GM19467 (cell line): ENCODE data around the gene TRIM43B.
"Not testable (repeated sequence)": the region's sequence is repeated elsewhere in the genome, so short reads cannot be mapped to it uniquely, and the experiment has no call there.

Experiments used
- ATAC-seq: cut with Tn5 transposase; IDR thresholded peaks from one replicate; pipeline ENCODE4 v1.9.1; 2021; ENCODE audit warnings: mild to moderate bottlenecking, moderate library complexity; ENCODE audit not compliant: unreplicated experiment

Gene TRIM43B

GRCh38 chr2:95434507-95435076 is 50.0 kb downstream of the TRIM43B start:
- ATAC-seq: not testable (repeated sequence)

DNA sequence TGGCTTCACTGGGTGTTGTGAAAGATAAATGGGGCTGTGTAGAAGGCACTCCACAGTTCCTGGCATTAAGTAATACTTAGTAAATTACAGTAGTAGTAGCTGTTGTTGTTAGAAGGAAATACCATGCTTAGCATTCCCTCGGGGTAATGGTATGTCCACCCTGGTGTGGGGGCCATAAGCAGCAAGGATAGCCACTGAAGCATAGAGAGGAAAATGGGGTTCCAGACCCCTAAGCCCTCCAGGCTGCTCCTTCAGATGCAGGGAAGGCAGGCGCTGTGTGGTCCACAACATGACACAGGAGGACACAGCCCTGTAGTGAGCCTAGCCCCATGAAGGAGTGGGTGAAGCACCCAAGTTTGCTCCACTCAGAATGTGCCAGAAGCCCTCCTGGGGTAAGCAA is 50.6 kb downstream of the TRIM43B start:
- not testable (repeated sequence) for ATAC-seq

GRCh38 chr2:95433373-95433772 is 51.2 kb downstream of the TRIM43B start:
- ATAC-seq: not testable (repeated sequence)

DNA sequence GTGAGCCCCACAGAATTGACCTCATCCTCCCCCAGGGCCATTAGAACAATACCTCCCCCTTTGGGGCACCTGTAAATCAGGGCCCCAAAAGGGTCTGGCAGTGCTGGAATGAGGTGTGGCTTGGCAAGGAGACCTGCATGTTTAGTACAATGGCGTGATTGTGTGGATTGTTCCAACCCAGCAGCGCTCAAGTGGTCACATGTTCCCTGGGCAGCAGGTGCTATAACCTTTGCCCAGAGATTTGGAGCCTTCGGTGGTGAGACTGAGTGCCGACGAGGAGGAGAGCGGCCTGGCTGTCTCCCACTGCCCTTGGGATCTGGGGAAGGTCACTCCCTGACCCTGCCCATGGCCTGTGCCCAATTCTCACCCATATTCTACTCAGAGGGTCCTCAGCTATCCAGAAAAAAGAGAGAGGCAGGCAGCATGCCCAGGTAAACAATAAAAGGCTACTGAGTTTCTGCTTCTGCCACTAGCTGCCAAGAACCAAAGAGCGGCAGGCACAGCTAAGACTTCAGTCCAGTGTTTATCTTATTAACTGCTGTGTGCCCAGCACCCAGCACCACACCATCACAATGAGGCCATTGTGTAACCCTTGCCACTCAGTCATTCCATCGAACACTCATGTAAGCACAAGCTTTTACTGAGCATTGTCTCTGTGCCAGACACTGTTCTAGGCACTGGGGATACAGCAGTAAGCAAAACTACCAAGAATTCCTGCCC is 54.6 kb downstream of the TRIM43B start:
- not testable (repeated sequence) for ATAC-seq

DNA sequence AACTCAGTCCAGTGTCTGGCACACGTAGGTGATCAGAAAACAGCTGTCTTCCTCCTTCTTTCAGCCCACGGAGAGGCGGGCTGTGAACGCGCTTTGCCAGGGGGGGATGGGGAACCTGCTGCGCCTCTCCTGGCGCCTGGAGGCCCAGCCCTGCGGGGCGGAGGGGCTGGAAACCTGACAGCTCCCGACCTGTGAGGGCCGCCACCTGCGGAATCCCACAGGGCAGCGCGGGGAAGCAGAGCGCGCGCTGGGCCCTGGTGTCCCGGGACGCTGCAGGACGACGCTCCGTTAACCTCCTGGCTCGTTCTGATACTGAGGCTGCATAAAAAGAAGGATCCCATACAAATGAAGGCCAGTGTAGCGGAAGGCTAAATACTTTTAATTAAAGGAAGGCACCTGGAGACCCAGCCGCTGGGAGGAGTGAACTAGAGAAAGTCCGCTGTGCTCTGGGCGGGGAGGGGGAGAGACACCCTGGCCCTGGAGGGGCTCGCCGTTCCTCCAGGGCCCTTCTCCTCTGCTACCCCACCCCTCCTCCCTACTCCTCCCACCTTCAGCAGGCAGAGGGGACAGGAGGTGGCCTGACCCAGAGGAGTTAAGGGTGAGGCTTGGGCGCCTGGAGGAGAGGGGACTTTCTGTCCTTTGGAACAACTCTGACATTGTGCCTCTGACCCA is 57.2 kb downstream of the TRIM43B start:
- ATAC-seq: not testable (repeated sequence)
